Activated CD8-positive, alpha-beta memory T cell treated with anti-CD3 and anti-CD28 coated beads, Interleukin-2, amount 50 U/mL, for 1 hour (primary cell): ENCODE data around the gene PAQR3.
"Not testable (repeated sequence)": the region's sequence is repeated elsewhere in the genome, so short reads cannot be mapped to it uniquely, and the experiment has no call there.

Experiments
- DNase-seq: peaks from one replicate; pipeline ENCODE4 v3.0.0-alpha.2; 2020; ENCODE audit errors: extremely low read depth

PAQR3 gene

GRCh38 chr4:78926826-78927225 lies 12.4 kb downstream of the PAQR3 start:
- no peak for DNase-seq

- no peak for DNase-seq
Observed at GRCh38 chr4:78923464-78924312, 15.6 kb downstream of the PAQR3 start.

- no peak for DNase-seq
Observed at GRCh38 chr4:78922207-78922606, 17.0 kb downstream of the PAQR3 start.

GRCh38 chr4:78910612-78911011 lies 28.6 kb downstream of the PAQR3 start:
- DNase-seq, result no peak

- DNase-seq, result not testable (repeated sequence)
Observed at GRCh38 chr4:78908974-78909373, 30.3 kb downstream of the PAQR3 start.

- no peak for DNase-seq
Observed at GRCh38 chr4:78907638-78908037, 31.6 kb downstream of the PAQR3 start.

- no peak for DNase-seq
Observed at GRCh38 chr4:78904143-78904542, 35.1 kb downstream of the PAQR3 start.

GRCh38 chr4:78902298-78902697 lies 36.9 kb downstream of the PAQR3 start:
- DNase-seq, result no peak

GRCh38 chr4:78901882-78902281 lies 37.4 kb downstream of the PAQR3 start:
- DNase-seq, result no peak

- DNase-seq, result no peak
Observed at GRCh38 chr4:78899302-78899701, 39.9 kb downstream of the PAQR3 start.

GRCh38 chr4:78889955-78890354 lies 49.3 kb downstream of the PAQR3 start:
- no peak for DNase-seq

GRCh38 chr4:78885598-78885997 lies 53.6 kb downstream of the PAQR3 start:
- DNase-seq, result no peak

GRCh38 chr4:78880874-78881492 lies 58.3 kb downstream of the PAQR3 start:
- DNase-seq, result no peak

GRCh38 chr4:78878031-78878430 lies 61.2 kb downstream of the PAQR3 start:
- DNase-seq, result no peak

- DNase-seq, result no peak
Observed at GRCh38 chr4:78876568-78877320, 62.5 kb downstream of the PAQR3 start.

GRCh38 chr4:78870056-78870455 lies 69.2 kb downstream of the PAQR3 start:
- no peak for DNase-seq

- DNase-seq, result not testable (repeated sequence)
Observed at GRCh38 chr4:78868712-78869111, 70.5 kb downstream of the PAQR3 start.

- no peak for DNase-seq
Observed at GRCh38 chr4:78865451-78865850, 73.8 kb downstream of the PAQR3 start.

GRCh38 chr4:78864405-78865024 lies 74.7 kb downstream of the PAQR3 start:
- DNase-seq, result no peak

- DNase-seq, result no peak
Observed at GRCh38 chr4:78863991-78864390, 75.2 kb downstream of the PAQR3 start.

- DNase-seq, result no peak
Observed at GRCh38 chr4:78863254-78863869, 75.9 kb downstream of the PAQR3 start.

GRCh38 chr4:78862314-78862737 lies 76.9 kb downstream of the PAQR3 start:
- DNase-seq, result no peak
